Choroid plexus epithelial cell (primary cell): ENCODE data around the gene CCNH.

ENCODE experiments used
- DNase-seq: peaks from one replicate; pipeline ENCODE4 v3.0.0-alpha.2; 2010; ENCODE audit warnings: low read depth
- H3K4me3 ChIP-seq: 2 replicates; pipeline ENCODE4 v1.5.1; 2011; ENCODE audit warnings: low read depth, mild to moderate bottlenecking, control low read depth, low read length, moderate library complexity
- TF ChIP-seq, protein P1 (sequence below): conservative IDR thresholded peaks from 2 replicates; pipeline ENCODE4 v1.5.1; 2011; ENCODE audit warnings: low read depth, mild to moderate bottlenecking, control low read depth, inconsistent platforms, low read length, moderate library complexity

CCNH gene

DNA sequence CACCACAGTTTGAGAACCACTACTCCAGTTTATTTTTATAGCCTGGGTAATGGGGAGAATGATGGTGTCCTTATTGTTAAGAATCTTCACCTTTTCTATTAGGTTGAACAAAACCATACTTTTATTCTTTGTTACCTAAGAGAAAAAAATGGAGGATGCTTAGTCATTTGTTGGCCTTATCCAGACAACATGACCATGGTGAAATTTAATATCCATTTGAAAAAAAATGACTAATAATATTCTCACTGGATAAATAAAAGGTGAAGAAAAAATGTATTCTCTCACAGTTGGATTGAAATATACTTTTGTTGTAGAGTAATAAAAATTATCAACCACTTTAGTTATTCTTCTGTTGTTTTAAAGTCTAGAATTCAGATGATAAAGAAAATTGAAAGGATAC is 5.8 kb upstream of the CCNH start:
- TF ChIP-seq, protein P1, sequence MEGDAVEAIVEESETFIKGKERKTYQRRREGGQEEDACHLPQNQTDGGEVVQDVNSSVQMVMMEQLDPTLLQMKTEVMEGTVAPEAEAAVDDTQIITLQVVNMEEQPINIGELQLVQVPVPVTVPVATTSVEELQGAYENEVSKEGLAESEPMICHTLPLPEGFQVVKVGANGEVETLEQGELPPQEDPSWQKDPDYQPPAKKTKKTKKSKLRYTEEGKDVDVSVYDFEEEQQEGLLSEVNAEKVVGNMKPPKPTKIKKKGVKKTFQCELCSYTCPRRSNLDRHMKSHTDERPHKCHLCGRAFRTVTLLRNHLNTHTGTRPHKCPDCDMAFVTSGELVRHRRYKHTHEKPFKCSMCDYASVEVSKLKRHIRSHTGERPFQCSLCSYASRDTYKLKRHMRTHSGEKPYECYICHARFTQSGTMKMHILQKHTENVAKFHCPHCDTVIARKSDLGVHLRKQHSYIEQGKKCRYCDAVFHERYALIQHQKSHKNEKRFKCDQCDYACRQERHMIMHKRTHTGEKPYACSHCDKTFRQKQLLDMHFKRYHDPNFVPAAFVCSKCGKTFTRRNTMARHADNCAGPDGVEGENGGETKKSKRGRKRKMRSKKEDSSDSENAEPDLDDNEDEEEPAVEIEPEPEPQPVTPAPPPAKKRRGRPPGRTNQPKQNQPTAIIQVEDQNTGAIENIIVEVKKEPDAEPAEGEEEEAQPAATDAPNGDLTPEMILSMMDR, result no peak

DNA sequence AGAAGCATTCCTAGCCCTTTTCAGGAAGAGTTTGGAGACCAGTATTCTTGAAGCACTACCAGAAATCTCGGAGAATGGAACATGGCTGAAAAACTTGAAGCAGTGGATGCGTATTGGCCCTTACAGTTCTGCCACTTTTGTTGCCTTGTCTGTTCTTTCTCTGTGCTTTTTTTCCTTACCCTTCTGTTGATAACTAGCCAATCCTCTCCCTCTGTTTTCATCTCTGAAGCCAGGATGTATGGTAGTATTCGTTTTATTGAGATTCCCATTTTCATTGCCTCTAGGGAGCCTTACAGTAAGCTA is 564 bp upstream of the CCNH start:
- TF ChIP-seq, protein P1, result no peak
- peak; percentile 37 for DNase-seq

More for the DNA sequence above, 5.8 kb upstream of the CCNH start:
- H3K4me3 ChIP-seq, result no peak overlapping the region
- no peak for DNase-seq

DNA sequence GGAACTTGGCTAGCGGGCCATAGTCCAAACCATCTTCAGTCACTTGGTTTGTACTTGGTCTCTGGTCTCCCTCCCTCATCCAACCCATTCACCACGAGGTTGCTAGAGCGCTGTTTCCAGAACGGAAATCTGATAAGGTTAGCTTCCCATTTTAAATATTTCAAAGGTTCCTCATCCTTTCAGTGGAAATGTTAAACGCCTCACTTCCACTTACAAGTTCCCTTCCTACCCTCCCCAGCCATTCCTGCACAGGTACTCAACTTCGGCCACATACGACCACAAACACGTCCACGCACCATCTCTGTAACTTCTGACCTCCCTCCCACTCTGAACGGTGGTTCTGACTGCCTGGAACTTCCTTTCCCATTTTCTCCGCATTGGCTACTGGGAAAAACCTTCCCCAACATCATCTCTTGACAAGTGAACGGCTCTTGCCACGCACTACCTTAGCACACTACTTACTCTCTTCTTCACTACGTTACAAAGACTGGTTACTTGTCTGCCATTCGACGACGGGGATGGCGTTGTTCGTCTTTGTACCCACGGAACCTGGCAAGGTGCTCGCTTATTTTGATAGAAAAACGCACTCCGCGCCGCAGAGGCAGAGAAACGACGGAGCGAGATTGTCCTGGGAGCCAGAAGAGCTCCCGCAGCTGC is 629 bp downstream of the CCNH start:
- H3K4me3 ChIP-seq, result peak overlapping the region; percentile 89
- peak; percentile 62 for DNase-seq
- TF ChIP-seq, protein P1, result no peak

More for the DNA sequence above, 564 bp upstream of the CCNH start:
- peak overlapping the region; percentile 89 for H3K4me3 ChIP-seq

DNA sequence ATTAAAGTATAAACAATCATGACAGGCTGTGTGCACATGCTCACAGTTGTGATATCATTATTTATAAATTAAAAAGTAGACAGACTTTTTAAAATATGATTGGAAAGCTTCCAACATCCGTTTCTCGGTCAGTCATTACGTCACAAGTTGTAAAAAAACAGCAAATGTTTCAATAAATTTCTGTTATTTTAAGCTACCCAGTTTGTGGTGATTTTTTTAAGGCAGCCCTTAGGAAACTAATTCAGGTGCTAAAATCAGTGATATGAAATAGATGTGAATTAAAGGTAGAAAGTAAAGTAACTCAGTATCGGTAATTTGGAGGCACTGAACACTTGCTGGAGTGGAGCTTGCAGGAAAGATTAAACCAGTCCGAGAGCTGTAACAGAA is 1.2 kb downstream of the CCNH start:
- peak overlapping the region; percentile 89 for H3K4me3 ChIP-seq
- peak; percentile 34 for DNase-seq
- TF ChIP-seq, protein P1, result no peak

DNA sequence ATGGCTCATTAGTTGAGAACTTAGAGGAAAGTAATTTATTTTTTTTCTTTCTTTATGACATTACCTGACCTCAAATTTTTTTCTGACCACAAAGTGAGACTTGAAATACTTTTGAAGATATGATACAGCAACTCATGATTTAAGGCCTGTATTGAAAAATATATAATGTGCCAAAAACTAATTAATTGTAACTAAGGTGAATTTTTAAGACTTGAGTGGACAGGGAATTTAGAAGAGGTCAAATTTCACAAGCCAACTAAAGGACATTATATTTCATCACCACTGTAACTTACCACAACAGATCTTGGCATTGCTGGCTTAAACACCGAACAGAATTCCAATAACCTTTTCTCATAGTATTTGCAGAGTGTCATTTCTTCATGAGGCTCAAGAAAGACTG is 1.8 kb downstream of the CCNH start:
- TF ChIP-seq, protein P1, result no peak
- DNase-seq, result peak; percentile 95
- peak overlapping the region; percentile 89 for H3K4me3 ChIP-seq

DNA sequence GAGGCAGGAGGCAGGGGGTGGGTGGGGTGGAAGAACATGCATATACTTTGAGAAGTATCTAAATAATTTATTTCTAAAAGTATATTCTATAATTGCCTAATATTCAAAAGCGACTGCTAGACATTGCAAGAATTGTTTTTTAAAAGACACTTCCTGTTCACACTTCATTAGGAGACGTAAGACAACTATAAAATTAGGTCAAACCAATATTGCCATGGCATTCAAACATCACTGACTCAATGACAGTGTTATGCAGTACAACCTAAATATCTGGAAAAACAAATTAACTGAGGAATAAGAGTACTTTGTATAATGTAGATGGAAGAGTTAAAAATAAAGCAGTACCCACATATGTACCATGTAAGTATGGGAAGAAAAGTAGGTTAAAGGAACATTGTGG is 4.5 kb downstream of the CCNH start:
- TF ChIP-seq, protein P1, result no peak
- no peak for DNase-seq
- H3K4me3 ChIP-seq, result no peak overlapping the region

DNA sequence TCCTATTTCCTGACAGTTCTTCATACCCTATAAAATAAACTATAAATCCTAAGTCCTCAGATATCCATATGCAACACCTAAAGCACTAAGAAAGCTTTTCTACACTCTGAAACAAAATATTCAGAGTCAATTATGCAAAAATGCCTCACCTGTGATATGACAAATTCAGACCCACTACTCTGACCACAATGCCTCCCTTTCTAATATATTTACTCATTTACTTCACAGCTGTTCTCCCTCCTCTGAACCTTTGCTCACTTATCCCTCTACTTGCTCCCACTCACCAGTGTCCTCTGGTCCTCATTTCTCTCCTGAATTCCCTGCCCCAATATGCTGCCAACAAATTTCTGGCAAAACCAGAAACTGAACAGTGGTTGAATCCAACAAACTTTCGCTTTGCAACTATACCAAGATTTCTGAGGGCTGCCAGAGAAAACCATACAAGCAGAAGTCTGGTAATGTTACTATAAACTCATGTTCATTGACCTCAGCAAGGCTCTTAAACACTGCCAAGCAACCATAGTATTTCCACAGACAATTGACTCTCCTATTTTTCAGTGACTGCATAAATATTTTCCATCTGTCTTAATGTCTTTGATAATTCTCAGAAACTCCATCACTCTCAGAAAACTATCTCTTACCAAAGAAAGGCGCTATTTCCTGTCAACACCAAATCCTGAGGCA is 7.1 kb downstream of the CCNH start:
- H3K4me3 ChIP-seq, result no peak overlapping the region
- peak; percentile 20 for DNase-seq
- TF ChIP-seq, protein P1, result no peak
